Ishikawa (cell line): ENCODE results near the gene SLC25A30.

Experiments used
- CEBPB ChIP-seq: IDR thresholded peaks from 2 replicates; pipeline ENCODE4 v1.6.1; 2012
- CREB1 ChIP-seq: IDR thresholded peaks from 2 replicates; pipeline ENCODE4 v1.6.1; 2012; ENCODE audit warnings: low read depth
- EGR1 ChIP-seq: IDR thresholded peaks from 2 replicates; pipeline ENCODE4 v1.6.1; 2012
- EP300 ChIP-seq: IDR thresholded peaks from 2 replicates; pipeline ENCODE4 v1.6.1; 2012; ENCODE audit warnings: borderline replicate concordance
- FOXM1 ChIP-seq: IDR thresholded peaks from 2 replicates; pipeline ENCODE4 v1.6.1; 2012; ENCODE audit warnings: low read depth, borderline replicate concordance
- MAX ChIP-seq: IDR thresholded peaks from 2 replicates; pipeline ENCODE4 v1.6.1; 2012
- NFIC ChIP-seq: IDR thresholded peaks from 2 replicates; pipeline ENCODE4 v1.6.1; 2012
- RAD21 ChIP-seq: IDR thresholded peaks from 2 replicates; pipeline ENCODE4 v1.6.1; 2012; ENCODE audit warnings: low read depth
- REST ChIP-seq: IDR thresholded peaks from 2 replicates; pipeline ENCODE4 v1.6.1; 2012; ENCODE audit warnings: low read depth, mild to moderate bottlenecking
- TAF1 ChIP-seq: IDR thresholded peaks from 2 replicates; pipeline ENCODE4 v1.6.1; 2012; ENCODE audit warnings: low read depth, mild to moderate bottlenecking
- TCF12 ChIP-seq: IDR thresholded peaks from 2 replicates; pipeline ENCODE4 v1.6.1; 2012; ENCODE audit warnings: low read depth
- TEAD4 ChIP-seq: IDR thresholded peaks from 2 replicates; pipeline ENCODE4 v1.6.1; 2012
- USF1 ChIP-seq: IDR thresholded peaks from 2 replicates; pipeline ENCODE4 v1.6.1; 2012
- YY1 ChIP-seq: IDR thresholded peaks from 2 replicates; pipeline ENCODE4 v1.6.1; 2012; ENCODE audit warnings: low read depth
- ZBTB7A ChIP-seq: IDR thresholded peaks from 2 replicates; pipeline ENCODE4 v1.6.1; 2012; ENCODE audit warnings: low read depth

SLC25A30 gene

GRCh38 chr13:45385320-45385719 is 32.9 kb downstream of the SLC25A30 start:
- TF ChIP-seq NFIC (no peak), REST (no peak), EGR1 (no peak), MAX (no peak), USF1 (no peak), TCF12 (no peak), RAD21 (no peak), TAF1 (no peak), CEBPB (no peak)

GRCh38 chr13:45384474-45385174 is 33.5 kb downstream of the SLC25A30 start:
- no peak for TF ChIP-seq TCF12
- no peak for TF ChIP-seq YY1
- no peak for TF ChIP-seq REST
- no peak for TF ChIP-seq NFIC
- TF ChIP-seq TEAD4 = no peak

- TF ChIP-seq MAX (no peak), ZBTB7A (no peak), EGR1 (no peak), TEAD4 (no peak), TAF1 (no peak), CREB1 (no peak)
Observed at GRCh38 chr13:45381196-45381595, 37.0 kb downstream of the SLC25A30 start.

GRCh38 chr13:45374917-45375316 is 43.3 kb downstream of the SLC25A30 start:
- TF ChIP-seq CEBPB (no peak), TEAD4 (no peak), CREB1 (no peak), EP300 (no peak), YY1 (no peak), MAX (no peak), TAF1 (no peak), EGR1 (no peak), FOXM1 (no peak), RAD21 (no peak), TCF12 (no peak), ZBTB7A (no peak), NFIC (no peak), REST (no peak), USF1 (no peak)

GRCh38 chr13:45373162-45373547 is 45.0 kb downstream of the SLC25A30 start:
- TF ChIP-seq MAX (no peak), TCF12 (no peak), CEBPB (no peak)
